HG02973 (cell line): Measurements from ENCODE around the gene MYLK.

ENCODE experiments used
- ATAC-seq: cut with Tn5 transposase; IDR thresholded peaks from one replicate; pipeline ENCODE4 v1.9.1; 2021; ENCODE audit warnings: moderate library complexity; ENCODE audit not compliant: unreplicated experiment

The MYLK gene

GRCh38 chr3:123876858-123877257 is 7.3 kb downstream of the MYLK start:
- ATAC-seq: no peak

- ATAC-seq: no peak
Measured at GRCh38 chr3:123872621-123873020, 11.5 kb downstream of the MYLK start.

GRCh38 chr3:123871946-123872345 is 12.2 kb downstream of the MYLK start:
- no peak for ATAC-seq

- no peak for ATAC-seq
Measured at GRCh38 chr3:123870033-123870432, 14.1 kb downstream of the MYLK start.

- ATAC-seq: no peak
Measured at GRCh38 chr3:123869165-123869564, 15.0 kb downstream of the MYLK start.

GRCh38 chr3:123864706-123865105 is 19.4 kb downstream of the MYLK start:
- no peak for ATAC-seq

- no peak for ATAC-seq
Measured at GRCh38 chr3:123862152-123862551, 22.0 kb downstream of the MYLK start.

- ATAC-seq: no peak
Measured at GRCh38 chr3:123861081-123861836, 22.9 kb downstream of the MYLK start.

- no peak for ATAC-seq
Measured at GRCh38 chr3:123859177-123859576, 25.0 kb downstream of the MYLK start.

- ATAC-seq: no peak
Measured at GRCh38 chr3:123854905-123855304, 29.2 kb downstream of the MYLK start.

GRCh38 chr3:123853686-123854372 is 30.3 kb downstream of the MYLK start:
- no peak for ATAC-seq

GRCh38 chr3:123847209-123847608 is 36.9 kb downstream of the MYLK start:
- no peak for ATAC-seq

- ATAC-seq: no peak
Measured at GRCh38 chr3:123843668-123844067, 40.5 kb downstream of the MYLK start.

- no peak for ATAC-seq
Measured at GRCh38 chr3:123842711-123843110, 41.4 kb downstream of the MYLK start.

- no peak for ATAC-seq
Measured at GRCh38 chr3:123841476-123842238, 42.5 kb downstream of the MYLK start.

GRCh38 chr3:123840961-123841360 is 43.2 kb downstream of the MYLK start:
- no peak for ATAC-seq

- ATAC-seq: no peak
Measured at GRCh38 chr3:123837858-123838257, 46.3 kb downstream of the MYLK start.

- no peak for ATAC-seq
Measured at GRCh38 chr3:123834631-123835030, 49.5 kb downstream of the MYLK start.

- no peak for ATAC-seq
Measured at GRCh38 chr3:123833398-123833785, 50.7 kb downstream of the MYLK start.

GRCh38 chr3:123832692-123833397 is 51.3 kb downstream of the MYLK start:
- no peak for ATAC-seq

- ATAC-seq: no peak
Measured at GRCh38 chr3:123831420-123831819, 52.7 kb downstream of the MYLK start.
